ENCODE data around the gene CXCL14.

DNA sequence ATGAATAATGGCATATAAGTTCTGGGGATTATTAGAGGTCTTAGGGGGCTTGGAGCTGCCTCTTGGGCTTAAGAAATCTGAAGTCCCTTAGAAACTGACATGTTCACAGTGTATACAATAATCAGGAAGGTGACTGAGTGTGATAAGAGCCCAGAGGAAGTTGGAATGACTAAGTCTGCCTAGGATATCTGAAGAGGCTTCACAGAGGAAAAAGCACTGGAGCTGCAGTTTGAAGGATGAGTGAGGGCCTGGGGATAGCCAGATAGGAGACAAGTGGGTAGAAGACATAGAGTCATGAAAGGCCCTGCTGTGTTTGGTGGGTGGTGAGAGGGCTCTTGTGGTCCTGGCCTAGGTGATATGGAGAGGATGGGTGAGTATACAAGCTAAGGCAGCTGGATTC, 51.9 kb downstream of the CXCL14 start:
- TF ChIP-seq, protein P1, sequence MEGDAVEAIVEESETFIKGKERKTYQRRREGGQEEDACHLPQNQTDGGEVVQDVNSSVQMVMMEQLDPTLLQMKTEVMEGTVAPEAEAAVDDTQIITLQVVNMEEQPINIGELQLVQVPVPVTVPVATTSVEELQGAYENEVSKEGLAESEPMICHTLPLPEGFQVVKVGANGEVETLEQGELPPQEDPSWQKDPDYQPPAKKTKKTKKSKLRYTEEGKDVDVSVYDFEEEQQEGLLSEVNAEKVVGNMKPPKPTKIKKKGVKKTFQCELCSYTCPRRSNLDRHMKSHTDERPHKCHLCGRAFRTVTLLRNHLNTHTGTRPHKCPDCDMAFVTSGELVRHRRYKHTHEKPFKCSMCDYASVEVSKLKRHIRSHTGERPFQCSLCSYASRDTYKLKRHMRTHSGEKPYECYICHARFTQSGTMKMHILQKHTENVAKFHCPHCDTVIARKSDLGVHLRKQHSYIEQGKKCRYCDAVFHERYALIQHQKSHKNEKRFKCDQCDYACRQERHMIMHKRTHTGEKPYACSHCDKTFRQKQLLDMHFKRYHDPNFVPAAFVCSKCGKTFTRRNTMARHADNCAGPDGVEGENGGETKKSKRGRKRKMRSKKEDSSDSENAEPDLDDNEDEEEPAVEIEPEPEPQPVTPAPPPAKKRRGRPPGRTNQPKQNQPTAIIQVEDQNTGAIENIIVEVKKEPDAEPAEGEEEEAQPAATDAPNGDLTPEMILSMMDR (IDR thresholded peaks at IDR 0.05), result no peak
- TF ChIP-seq POLR2A (IDR thresholded peaks at IDR 0.05), result no peak
